ENCODE data around the gene JADE2.

DNA sequence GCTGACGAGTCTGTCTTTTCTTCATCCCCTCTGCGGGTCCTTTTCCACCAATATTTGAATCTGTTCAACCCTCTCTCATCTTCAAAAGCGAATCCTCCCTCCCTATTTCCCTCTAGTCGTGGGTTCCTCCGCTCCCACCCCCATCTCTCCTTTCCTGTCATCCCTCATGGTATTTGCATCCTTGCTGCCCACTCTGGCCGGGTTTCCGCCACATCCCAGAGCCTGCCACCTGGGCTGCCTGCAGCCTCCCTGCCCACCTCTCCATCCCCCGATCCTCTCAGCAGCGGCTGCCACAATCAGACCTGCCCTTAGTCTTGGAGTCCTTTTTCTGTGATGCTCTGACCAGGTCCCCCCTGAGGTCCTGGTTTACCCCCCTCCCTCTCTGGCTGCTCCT is 44.9 kb downstream of the JADE2 start:
- TF ChIP-seq ZNF121 (tag by site-specific recombination; IDR thresholded peaks at IDR 0.05) = no peak
- no peak for TF ChIP-seq CTCF (tag by site-specific recombination; IDR thresholded peaks at IDR 0.05)
- TF ChIP-seq ZNF223 (tag by site-specific recombination; IDR thresholded peaks at IDR 0.05) = no peak
- no peak for TF ChIP-seq ZNF274 (IDR thresholded peaks at IDR 0.05; ENCODE audit: low read length)
- no peak for TF ChIP-seq ZNF274 (tag by site-specific recombination; IDR thresholded peaks at IDR 0.05; ENCODE audit: borderline replicate concordance)
- no peak for TF ChIP-seq TCF7L2 (IDR thresholded peaks at IDR 0.05; ENCODE audit: borderline replicate concordance, low read depth, low read length)
- TF ChIP-seq YY1 (tag by site-specific recombination; IDR thresholded peaks at IDR 0.05) = no peak
- TF ChIP-seq, protein P1, sequence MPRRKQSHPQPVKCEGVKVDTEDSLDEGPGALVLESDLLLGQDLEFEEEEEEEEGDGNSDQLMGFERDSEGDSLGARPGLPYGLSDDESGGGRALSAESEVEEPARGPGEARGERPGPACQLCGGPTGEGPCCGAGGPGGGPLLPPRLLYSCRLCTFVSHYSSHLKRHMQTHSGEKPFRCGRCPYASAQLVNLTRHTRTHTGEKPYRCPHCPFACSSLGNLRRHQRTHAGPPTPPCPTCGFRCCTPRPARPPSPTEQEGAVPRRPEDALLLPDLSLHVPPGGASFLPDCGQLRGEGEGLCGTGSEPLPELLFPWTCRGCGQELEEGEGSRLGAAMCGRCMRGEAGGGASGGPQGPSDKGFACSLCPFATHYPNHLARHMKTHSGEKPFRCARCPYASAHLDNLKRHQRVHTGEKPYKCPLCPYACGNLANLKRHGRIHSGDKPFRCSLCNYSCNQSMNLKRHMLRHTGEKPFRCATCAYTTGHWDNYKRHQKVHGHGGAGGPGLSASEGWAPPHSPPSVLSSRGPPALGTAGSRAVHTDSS (tag by site-specific recombination; IDR thresholded peaks at IDR 0.05) = no peak
- no peak for TF ChIP-seq ZBTB7A (tag by site-specific recombination; IDR thresholded peaks at IDR 0.05; ENCODE audit: low read depth)
- no peak for TF ChIP-seq ZNF214 (tag by site-specific recombination; IDR thresholded peaks at IDR 0.05; ENCODE audit: borderline replicate concordance)
- no peak for TF ChIP-seq SCRT2 (tag by site-specific recombination; IDR thresholded peaks at IDR 0.05)
- TF ChIP-seq MYNN (tag by site-specific recombination; IDR thresholded peaks at IDR 0.05; ENCODE audit: borderline replicate concordance) = no peak
- TF ChIP-seq ZNF768 (tag by site-specific recombination; IDR thresholded peaks at IDR 0.05) = no peak
